ENCODE results near the gene RSF1. TPM values are rescaled to one million over a fixed set of nuclear protein-coding genes. Genes with fewer than 3 reads are reported as not detected.

Gene RSF1
- total and polyA plus RNA-seq, 11 donors = 11.2 to 49.2 (median 42.8) TPM

- TF ChIP-seq CTCF (IDR thresholded peaks at IDR 0.05) (no peak), POLR2A (IDR thresholded peaks at IDR 0.05) (no peak)
- H3K4me3 ChIP-seq = no peak overlapping the region
- 63 to 73% (median 69%) methylated on average over 3 of the region's 3 CpGs for WGBS, 4 donors
- peaks cover 2 to 98% (median 82%) of the 10 kb centered on the region in 9 donors for H3K36me3 ChIP-seq
- H3K9me3 ChIP-seq = no peaks in the 10 kb centered on the region
- no peak overlapping the region for H3K27ac ChIP-seq
- H3K27me3 ChIP-seq = no peaks in the 10 kb centered on the region
- DNase-seq (no peak), ATAC-seq (peak in 2 of 4 donors; percentile 32 to 56)
- intact Hi-C loops (cut with DNase I) = no loop called here
- H3K4me1 ChIP-seq = peaks cover 0 to 19% (median 0%) of the 10 kb centered on the region in 12 donors
These were observed 151.8 kb downstream of the RSF1 start for GRCh38 chr11:77668760-77669159.

- Histone ChIP-seq H3K27ac (no peak overlapping the region), H3K4me1 (peaks cover 0 to 16% (median 0%) of the 10 kb centered on the region in 12 donors), H3K36me3 (peaks cover 2 to 68% (median 50%) of the 10 kb centered on the region in 9 donors), H3K9me3 (no peaks in the 10 kb centered on the region), H3K4me3 (no peak overlapping the region), H3K27me3 (no peaks in the 10 kb centered on the region)
- DNase-seq (no peak), ATAC-seq (no peak)
- WGBS, 4 donors = 71 to 87% (median 77%) methylated on average over 7 of the region's 7 CpGs
- intact Hi-C loops (cut with DNase I) = no loop called here
- no peak for TF ChIP-seq CTCF (IDR thresholded peaks at IDR 0.05)
- TF ChIP-seq POLR2A (IDR thresholded peaks at IDR 0.05) = no peak
These were observed 155.1 kb downstream of the RSF1 start for GRCh38 chr11:77665240-77665965.

- Histone ChIP-seq H3K27me3 (no peaks in the 10 kb centered on the region), H3K4me1 (no peaks in the 10 kb centered on the region), H3K27ac (no peak overlapping the region), H3K9me3 (no peaks in the 10 kb centered on the region), H3K4me3 (no peak overlapping the region), H3K36me3 (peaks cover 0 to 30% (median 13%) of the 10 kb centered on the region in 9 donors)
- ATAC-seq = no peak
- no peak for TF ChIP-seq POLR2A (IDR thresholded peaks at IDR 0.05)
- no peak for TF ChIP-seq CTCF (IDR thresholded peaks at IDR 0.05)
- intact Hi-C loops (cut with DNase I) = no loop called here
- no peak for DNase-seq
- WGBS, 4 donors = 95 to 97% (median 96%) methylated on average over 3 of the region's 3 CpGs
These were observed 158.9 kb downstream of the RSF1 start for GRCh38 chr11:77661670-77662069.

- Histone ChIP-seq H3K27me3 (no peaks in the 10 kb centered on the region), H3K27ac (no peak overlapping the region), H3K4me3 (no peak overlapping the region), H3K9me3 (no peaks in the 10 kb centered on the region), H3K36me3 (peaks cover 0 to 23% (median 5%) of the 10 kb centered on the region in 9 donors), H3K4me1 (no peaks in the 10 kb centered on the region)
- no peak for TF ChIP-seq POLR2A (IDR thresholded peaks at IDR 0.05)
- DNase-seq (no peak), ATAC-seq (no peak)
- intact Hi-C loops (cut with DNase I) = no loop called here
- 89 to 94% (median 91%) methylated on average over 1 of the region's 1 CpG for WGBS, 4 donors
These were observed 159.6 kb downstream of the RSF1 start for GRCh38 chr11:77660947-77661346.
